Esophagus squamous epithelium (tissue), 5 donors: ENCODE results near the gene PALD1. TPM values are rescaled to one million over a fixed set of nuclear protein-coding genes. Genes with fewer than 3 reads are reported as not detected.

Source experiments
- DNase-seq: peaks from one replicate; lab custom pipeline; 2025; lab: John Stamatoyannopoulos, UW
- H3K27ac ChIP-seq, 4 donors: fragments of 200-600 bp; sonication (generic); one replicate each; pipeline ENCODE4 v1.5.1; 2016 to 2019; ENCODE audit warnings: mild to moderate bottlenecking in 1 of 4
- H3K27me3 ChIP-seq, 4 donors: fragments of 200-600 bp; sonication (generic); 1 replicate in 3 of 4; 2 replicates in 1 of 4; pipeline versions ENCODE4 v1.5.1 to v1.6.0; 2017 to 2021; ENCODE audit warnings: antibody characterized with exemption in 1 of 4
- H3K36me3 ChIP-seq, 3 donors: fragments of 200-600 bp; sonication (generic); one replicate each; pipeline ENCODE4 v1.5.1; 2016 to 2019
- H3K4me1 ChIP-seq, 3 donors: fragments of 200-600 bp; sonication (generic); one replicate each; pipeline ENCODE4 v1.5.1; 2017 to 2019
- H3K4me3 ChIP-seq, 4 donors: fragments of 200-600 bp; sonication (generic); 1 replicate in 3 of 4; 2 replicates in 1 of 4; pipeline ENCODE4 v1.5.1; 2016 to 2019; ENCODE audit warnings: mild to moderate bottlenecking in 2 of 4, moderate library complexity in 1 of 4
- H3K9me3 ChIP-seq, 3 donors: fragments of 200-600 bp; sonication (generic); one replicate each; pipeline ENCODE4 v1.5.1; 2016 to 2019
- CTCF ChIP-seq, 6 experiments: fragments of 450-650 bp in 4 of 6; fragments of 200-600 bp in 2 of 6; sonication (generic) in 2 of 6; IDR thresholded peaks; one replicate each; pipeline ENCODE4 v1.5.1; 2016 to 2019; ENCODE audit warnings: antibody characterized with exemption in 6 of 6, mild to moderate bottlenecking in 4 of 6, moderate library complexity in 4 of 6
- POLR2A ChIP-seq, 4 donors: fragments of 450-650 bp; IDR thresholded peaks; one replicate each; pipeline ENCODE4 v1.6.1; 2017; ENCODE audit warnings: antibody characterized with exemption in 4 of 4, mild to moderate bottlenecking in 4 of 4, moderate library complexity in 3 of 4
- WGBS, 2 donors: methylation state at CpG; one replicate each; pipeline ENCODE4 v1.1.5; 2018; 5-methylcytosine and 5-hydroxymethylcytosine counted together
- intact Hi-C: fragments of 100-400 bp; cut with DNase I; formaldehyde crosslinking; loops from one replicate; pipeline ENCODE4 v1.15.0; 2022
- total RNA-seq, 4 donors: library from RNA; depleted of rRNA; stranded (reverse); fragments of >200 nt; gene quantifications; one replicate each; pipeline ENCODE4 v1.1.0, GENCODE V29; 2016
- donor health status: DM: yes; HTN: yes; CAD: no.

The PALD1 gene
- total RNA-seq, 4 donors from 2014 or later = 2.6 to 11.3 (median 4.5) TPM

DNA sequence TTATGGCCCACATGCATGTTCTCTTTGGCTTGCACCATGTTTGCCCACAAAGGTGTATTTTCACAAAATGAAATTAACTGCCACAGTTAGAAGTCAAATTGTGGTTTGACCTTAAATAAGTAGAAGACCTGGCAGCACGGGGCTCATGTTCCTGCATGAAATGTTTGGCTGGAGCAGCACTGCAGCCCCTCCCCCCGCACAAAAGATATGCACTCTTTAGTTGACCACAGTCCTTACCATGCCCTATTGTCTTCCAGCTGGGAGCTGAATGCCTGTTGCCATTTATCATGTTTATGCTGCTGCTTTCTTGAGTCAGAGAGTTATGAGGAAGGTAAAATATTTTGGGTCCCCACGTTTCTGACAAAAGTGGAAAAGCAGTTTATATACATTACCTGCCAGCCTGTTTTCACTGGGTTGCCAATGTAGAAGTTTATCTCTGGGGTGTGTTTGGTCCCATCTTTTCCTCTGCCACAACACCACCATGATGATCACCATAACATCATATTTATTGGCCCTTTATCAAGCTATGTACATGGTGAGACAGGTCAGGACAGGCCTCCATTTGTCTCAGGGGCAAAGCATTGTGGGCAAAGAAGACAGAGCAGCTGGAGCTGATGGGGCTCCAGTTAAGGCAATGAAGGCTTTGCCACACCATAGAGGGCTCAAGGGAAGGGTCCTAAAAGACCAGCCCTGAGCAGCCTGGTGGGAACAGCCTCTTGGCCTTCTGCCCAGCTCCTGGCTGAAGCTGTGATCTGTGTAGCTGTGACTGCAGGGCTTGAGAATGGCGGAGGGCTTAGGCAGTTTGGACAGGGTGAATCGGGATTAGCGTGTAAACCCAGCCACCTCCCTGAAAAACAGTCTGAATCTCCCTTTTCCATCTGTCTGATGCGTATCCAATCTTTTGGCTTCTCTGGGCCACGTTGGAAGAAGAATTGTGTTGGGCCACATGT, 118.6 kb downstream of the PALD1 start:
- no peak for DNase-seq
- 68 to 70% methylated on average over 7 of the region's 8 CpGs for WGBS, 2 donors
- intact Hi-C loops = no loop called here
- no peak overlapping the region for H3K27ac ChIP-seq
- no peak overlapping the region for H3K4me3 ChIP-seq
- H3K36me3 ChIP-seq = no peaks in the 10 kb centered on the region
- no peak for TF ChIP-seq POLR2A (IDR thresholded peaks at IDR 0.05)
- TF ChIP-seq CTCF (IDR thresholded peaks at IDR 0.05) = no peak
- no peaks in the 10 kb centered on the region for H3K27me3 ChIP-seq
- no peaks in the 10 kb centered on the region for H3K9me3 ChIP-seq
- H3K4me1 ChIP-seq = peaks cover 0 to 12% (median 0%) of the 10 kb centered on the region in 3 donors

- TF ChIP-seq POLR2A (IDR thresholded peaks at IDR 0.05) (no peak), CTCF (IDR thresholded peaks at IDR 0.05) (no peak)
- Histone ChIP-seq H3K36me3 (no peaks in the 10 kb centered on the region), H3K9me3 (no peaks in the 10 kb centered on the region), H3K4me3 (no peak overlapping the region), H3K27me3 (no peaks in the 10 kb centered on the region), H3K27ac (no peak overlapping the region), H3K4me1 (peaks cover 0 to 12% (median 0%) of the 10 kb centered on the region in 3 donors)
- WGBS, 2 donors = 81 to 93% methylated on average over 9 to 18 of the region's 34 CpGs
- DNase-seq = no peak
- intact Hi-C loops = no loop called here
Observed at GRCh38 chr10:70597856-70598815, 119.6 kb downstream of the PALD1 start.

DNA sequence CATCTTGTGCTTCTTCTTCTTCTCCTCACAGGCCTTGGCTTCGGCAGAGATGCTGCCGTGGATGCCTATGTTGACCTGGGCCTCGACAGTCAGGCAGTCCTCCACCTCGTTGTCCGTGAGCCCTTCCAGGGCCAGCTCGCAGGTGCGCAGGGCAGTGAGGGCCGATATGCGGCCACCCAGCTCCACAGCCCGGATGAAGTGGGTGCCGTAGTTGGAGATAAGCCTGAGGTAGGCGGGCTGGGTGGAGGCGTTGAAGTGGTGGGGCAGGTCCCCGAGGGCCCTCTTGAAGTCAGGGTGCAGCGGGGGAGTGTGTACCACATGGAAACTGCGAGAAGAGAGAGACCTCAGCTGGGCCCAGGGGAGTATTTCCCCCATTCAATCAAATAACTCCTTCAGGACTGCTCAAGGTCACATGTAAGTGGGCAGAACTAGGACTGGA, 120.3 kb downstream of the PALD1 start:
- Histone ChIP-seq H3K36me3 (no peaks in the 10 kb centered on the region), H3K27me3 (no peaks in the 10 kb centered on the region), H3K4me1 (peaks cover 0 to 12% (median 0%) of the 10 kb centered on the region in 3 donors), H3K9me3 (no peaks in the 10 kb centered on the region), H3K4me3 (no peak overlapping the region), H3K27ac (no peak overlapping the region)
- 40 to 73% methylated on average over 2 of the region's 16 CpGs for WGBS, 2 donors
- DNase-seq = no peak
- intact Hi-C loops = no loop called here
- no peak for TF ChIP-seq POLR2A (IDR thresholded peaks at IDR 0.05)
- TF ChIP-seq CTCF (IDR thresholded peaks at IDR 0.05) = no peak

- H3K4me3 ChIP-seq = no peak overlapping the region
- DNase-seq = no peak
Observed at GRCh38 chr10:70599319-70599718, 120.8 kb downstream of the PALD1 start.

More at GRCh38 chr10:70599319-70599718, 120.8 kb downstream of the PALD1 start:
- Histone ChIP-seq H3K27ac (no peak overlapping the region), H3K27me3 (no peaks in the 10 kb centered on the region), H3K36me3 (no peaks in the 10 kb centered on the region), H3K9me3 (no peaks in the 10 kb centered on the region), H3K4me1 (peaks cover 0 to 12% (median 0%) of the 10 kb centered on the region in 3 donors)
- intact Hi-C loops = no loop called here
- 89 to 93% methylated on average over 7 of the region's 8 CpGs for WGBS, 2 donors
- TF ChIP-seq POLR2A (IDR thresholded peaks at IDR 0.05) = no peak
- TF ChIP-seq CTCF (IDR thresholded peaks at IDR 0.05) = no peak
